HG03175 (cell line): ENCODE data around the gene SUN1.

Source experiments
- ATAC-seq: cut with Tn5 transposase; IDR thresholded peaks from one replicate; pipeline ENCODE4 v1.9.1; 2021; ENCODE audit warnings: mild to moderate bottlenecking, moderate library complexity; ENCODE audit not compliant: unreplicated experiment

The SUN1 gene

DNA sequence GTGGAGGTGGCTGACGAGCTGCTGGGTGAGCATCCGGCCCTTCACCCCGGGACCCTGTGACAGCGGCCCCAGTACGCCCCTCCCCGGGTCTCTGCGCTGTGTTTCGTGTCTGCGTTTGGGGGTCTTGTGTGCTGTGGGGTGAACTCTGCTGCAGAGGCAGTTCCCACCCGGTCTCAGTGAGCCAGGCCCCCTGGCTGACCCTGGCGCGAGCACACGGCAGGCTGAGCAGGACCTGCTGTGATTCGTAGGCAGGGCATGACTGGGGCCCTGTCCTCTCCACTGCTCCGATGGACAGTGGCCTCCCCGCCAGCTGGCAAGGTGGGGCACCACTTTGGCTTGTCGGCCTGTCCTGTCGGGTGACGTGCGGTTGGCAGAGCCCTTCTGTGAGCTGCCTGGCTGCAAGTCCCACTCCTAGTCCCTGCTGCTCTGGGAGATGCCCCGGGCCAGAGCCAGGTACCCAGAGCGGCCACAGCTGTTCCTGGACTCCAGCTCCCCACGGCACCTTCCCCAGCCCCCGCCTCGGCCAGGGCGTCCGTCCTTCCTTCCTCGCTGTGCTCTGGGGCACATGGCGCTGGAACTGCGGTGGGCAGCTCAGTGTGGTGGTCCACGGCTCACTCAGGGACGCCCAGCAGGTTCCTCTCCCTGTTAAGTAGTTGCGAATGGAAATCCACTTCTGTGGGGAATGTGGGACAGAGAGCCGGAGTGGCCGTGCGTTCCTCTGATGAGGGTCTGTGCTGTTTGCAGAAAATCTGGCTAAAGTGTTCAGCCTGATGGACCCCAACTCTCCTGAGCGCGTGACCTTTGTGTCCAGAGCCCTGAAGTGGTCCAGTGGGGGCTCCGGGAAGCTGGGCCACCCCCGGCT is 54.6 kb downstream of the SUN1 start:
- no peak for ATAC-seq

DNA sequence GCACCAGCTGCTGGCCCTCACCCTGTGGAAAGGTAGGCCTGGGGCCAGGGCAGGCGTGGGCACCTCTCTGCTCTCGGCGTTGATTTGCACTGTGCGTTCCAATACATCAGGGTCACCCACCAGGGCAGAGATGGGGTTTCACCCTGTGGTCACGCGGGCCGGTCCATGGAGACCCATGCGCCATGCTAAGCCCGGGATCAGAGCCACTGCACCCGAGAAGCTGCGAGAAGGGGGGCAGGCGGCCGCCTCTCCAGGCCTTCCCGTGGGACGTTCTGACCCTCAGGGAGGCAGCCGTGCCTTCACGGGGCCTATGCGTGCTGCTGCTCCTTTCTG is 55.2 kb downstream of the SUN1 start:
- ATAC-seq, result no peak

DNA sequence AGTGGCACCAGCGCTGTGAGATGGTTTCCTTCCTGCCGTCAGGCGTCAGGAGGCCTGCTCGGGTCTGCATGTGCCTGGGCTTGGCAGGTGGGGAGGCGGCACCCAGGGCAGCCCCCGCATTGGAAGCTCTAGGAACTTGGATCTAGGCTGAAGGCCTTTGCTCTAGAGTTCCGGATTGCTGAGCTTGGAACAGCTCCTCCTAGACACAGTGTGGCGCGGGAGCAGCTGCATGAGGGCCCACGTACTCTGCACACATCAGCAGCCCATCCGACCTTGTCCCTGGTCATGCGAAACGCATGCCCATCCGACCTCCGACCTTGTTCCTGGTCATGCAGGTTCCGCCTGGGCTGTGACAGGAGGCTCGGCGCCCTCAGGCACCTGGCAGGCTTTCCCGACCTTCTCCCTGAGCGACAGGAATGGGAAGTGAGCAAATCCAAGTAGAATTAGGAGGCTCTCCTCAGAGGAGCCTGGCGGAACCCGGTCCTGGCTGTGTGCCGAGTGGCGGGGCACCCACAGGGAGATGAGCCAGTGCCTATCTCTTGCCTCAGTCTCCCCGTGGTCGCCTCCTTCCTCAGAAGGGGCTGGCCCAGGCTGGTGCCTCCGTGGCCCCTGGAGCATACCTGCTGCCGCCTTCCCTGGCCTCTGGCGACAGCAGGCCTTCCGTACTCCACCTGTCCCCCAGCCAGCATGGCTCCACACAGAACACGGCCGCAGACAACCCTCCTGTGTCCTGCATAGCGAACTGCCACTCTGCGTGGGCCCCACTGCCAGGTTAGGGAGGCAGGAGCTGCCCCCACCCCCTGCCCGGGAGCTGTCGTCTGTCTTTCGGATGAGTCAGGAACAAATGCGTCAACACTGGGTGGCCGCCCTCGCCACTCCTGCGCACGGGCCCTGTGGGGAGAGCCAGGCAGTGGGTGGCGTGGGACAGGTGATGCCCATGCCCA is 56.1 kb downstream of the SUN1 start:
- no peak for ATAC-seq

DNA sequence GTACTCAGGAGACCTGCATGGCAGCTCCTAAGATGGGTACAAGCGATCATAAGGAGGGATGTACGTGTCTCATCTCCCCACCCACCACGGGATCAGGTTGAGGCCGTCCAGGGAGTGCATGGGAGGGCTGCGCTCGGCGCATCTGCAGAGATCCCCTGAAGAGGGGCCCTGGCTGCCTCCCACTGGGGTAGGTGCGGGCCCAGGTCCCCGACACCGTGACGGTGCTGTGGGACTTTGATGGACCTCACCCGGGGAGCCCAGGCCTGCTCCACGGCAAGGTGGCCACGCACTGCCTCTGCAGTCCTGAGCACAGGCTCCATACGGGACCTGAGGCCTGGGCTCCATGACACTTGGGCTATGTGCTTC is 56.7 kb downstream of the SUN1 start:
- ATAC-seq, result no peak

DNA sequence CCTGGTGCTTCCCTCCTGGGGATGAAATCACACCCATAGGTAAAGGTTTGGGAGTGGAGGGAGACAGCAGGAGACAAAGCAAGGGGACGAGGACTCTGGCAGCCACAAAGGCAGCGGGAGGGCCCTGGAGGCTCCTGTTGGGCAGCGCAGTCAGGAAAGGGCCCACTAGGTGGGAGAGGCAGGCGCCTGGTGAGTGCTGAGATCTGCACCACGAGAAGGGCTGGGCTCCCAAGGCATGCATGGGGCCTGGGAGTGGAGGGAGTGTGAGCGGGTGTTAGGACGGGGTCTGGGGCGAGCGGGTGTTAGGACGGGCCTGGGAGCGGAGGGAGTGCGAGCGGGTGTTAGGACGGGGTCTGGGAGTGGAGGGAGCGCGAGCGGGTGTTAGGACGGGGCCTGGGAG is 57.1 kb downstream of the SUN1 start:
- no peak for ATAC-seq

DNA sequence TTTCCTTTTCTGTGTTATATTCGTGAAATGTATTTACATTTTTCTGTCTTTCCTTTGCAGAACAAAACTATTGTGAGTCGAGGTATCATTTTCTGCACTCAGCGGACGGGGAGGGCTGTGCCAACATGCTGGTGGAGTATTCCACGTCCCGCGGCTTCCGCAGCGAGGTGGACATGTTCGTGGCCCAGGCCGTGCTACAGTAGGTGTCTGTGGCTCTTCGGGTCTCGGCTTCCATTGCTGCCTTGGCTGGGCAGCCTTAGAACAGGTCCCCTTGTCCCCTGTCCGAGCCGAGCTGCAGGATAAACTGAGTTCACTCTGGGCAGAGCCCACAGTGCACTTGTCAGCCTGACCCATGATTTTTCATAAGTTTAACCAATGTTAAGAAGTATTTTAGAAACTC is 58.6 kb downstream of the SUN1 start:
- no peak for ATAC-seq

DNA sequence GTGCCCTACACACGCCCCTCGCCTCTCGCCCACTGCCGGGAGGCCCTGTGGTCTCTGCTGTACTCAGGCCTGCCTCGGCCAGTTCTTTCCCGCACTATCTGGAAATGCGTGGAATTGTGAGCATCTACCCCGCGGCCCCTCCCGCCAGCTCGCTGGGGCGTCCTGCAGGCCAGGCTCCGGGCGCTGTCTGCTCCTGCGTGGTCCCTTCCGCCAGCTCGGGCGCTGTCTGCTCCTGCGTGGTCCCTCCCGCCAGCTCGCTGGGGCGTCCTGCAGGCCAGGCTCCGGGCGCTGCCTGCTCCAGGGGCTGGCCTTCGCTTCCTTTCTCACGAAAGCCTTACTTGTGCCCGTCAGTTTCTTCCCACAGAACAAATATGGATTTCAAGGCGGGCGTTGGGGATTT is 59.0 kb downstream of the SUN1 start:
- ATAC-seq, result no peak

DNA sequence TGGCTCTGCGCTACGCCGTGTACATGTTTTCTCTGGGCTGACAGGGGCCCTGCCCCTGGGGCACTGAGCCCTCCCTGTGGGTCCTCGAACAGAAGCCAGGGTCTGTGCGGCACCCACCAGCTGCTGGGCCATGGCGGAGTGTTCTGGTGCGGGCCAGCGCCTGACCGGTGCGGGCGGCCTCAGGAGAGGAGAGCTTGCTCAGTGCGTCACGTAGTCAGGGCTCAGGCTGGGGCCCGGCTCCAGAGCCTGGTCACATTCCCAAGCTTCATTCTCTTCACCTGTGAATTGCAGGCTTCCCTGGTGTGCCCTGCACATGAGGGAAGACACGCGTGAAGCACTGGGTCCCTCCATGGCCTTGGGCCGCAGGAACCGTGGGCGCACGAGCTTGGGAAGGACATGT is 59.5 kb downstream of the SUN1 start:
- no peak for ATAC-seq

DNA sequence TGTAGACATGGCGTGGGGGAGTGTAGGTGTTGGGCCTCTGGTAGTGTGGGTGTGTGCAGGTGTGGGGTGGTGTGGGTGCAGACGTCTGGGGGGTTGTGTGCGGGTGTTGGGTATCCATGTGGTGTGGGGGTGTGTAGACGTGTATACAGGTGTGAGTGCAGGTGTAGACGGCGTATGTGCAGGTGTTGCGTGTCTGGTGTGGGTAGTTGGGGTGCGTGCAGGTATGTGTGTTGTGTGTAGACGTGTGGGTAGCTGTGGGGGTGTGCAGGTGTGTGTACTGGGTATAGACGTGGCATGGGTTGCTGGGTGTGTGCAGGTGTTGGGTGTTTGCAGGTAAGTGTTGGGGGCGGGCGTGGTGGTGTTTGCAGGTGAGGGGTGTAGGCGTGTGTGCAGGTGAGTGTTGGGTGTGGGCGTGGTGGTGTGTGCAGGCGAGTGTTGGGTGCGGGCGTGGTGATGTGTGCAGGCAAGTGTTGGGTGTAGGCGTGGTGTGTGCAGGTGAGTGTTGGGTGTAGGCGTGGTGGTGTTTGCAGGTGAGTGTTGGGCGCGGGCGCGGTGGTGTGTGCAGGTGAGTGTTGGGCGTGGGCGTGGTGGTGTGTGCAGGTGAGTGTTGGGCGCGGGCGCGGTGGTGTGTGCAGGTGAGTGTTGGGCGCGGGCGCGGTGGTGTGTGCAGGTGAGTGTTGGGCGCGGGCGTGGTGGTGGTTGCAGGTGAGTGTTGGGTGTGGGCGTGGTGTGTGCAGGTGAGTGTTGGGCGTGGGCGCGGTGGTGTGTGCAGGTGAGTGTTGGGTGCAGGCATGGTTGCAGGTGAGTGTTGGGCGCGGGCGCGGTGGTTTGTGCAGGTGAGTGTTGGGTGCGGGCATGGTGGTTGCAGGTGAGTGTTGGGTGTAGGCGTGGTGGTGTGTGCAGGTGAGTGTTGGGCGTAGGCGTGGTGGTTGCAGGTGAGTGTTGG is 60.6 kb downstream of the SUN1 start:
- ATAC-seq, result no peak

DNA sequence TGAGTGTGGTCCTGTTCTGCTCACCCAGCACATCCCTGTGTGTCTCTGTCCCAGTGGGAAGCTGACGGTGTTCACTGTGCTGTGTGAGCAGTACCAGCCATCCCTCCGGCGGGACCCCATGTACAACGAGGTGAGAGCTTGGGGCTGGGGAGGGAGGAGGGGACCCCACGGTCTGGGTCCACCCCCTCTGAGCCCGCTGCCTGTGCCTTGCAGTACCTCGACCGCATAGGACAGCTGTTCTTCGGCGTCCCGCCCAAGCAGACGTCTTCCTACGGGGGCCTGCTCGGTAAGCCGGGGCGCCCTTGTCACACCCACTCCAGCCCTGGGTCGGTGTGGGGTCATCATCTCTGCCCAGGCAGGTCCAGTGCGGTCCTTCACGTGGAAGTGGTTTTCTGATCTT is 61.4 kb downstream of the SUN1 start:
- ATAC-seq, result no peak

DNA sequence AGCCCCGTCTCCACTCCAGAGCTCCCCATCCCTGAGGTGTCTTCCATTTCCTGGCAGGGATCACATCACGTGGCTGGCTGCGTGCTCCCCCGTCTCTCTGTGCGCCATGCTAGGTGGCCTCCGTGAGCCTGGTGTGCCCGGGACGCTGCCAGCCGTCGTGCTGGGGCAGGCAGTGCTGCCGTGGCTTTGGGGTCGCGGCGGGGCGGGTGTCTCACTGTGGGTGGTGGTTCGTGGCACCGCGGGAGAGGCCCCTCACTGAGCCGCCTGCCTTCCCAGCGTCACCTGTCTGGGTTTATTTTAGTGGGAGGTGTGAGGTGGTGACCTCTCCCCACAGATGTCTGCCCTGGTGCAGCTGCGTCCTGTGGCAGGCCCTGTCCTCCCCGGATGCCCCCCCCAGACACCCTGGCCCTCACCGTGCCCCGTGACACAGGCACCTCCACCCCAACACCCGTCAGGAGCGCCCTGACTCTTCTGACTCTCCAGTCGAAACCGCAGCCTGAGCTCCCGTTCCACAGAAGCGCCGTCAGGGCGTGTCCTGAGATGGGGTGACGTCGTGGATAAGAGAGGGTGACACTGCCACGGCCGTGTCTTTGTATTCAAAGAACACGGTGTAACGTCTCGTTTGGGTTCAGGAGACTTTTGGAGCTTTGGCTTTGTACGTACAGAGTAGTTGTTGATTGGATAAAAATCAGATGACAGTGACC is 62.0 kb downstream of the SUN1 start:
- ATAC-seq, result no peak

DNA sequence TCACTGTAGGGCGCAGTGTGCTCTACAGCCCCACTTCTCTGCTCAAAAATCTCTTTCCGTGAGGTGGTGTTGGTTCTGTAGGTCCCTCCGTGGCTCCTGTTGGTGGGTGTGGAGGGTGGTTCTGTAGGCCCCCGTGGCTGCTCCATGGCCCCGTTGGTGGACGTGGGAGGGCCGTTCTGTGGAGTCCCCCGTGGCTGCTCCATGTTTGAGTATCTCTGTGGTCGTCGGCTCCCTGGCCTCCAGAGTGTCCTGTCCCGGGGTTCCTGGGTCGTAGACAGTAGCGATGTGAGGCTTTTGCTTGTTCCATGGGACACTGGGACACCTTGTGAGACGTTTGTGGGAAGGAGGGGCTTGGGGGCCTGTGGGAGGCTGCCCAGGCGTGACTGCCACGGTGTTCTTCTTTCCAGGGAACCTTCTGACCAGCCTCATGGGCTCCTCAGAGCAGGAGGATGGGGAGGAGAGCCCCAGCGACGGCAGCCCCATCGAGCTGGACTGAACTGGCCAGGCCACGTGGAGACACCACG is 62.7 kb downstream of the SUN1 start:
- ATAC-seq, result no peak

DNA sequence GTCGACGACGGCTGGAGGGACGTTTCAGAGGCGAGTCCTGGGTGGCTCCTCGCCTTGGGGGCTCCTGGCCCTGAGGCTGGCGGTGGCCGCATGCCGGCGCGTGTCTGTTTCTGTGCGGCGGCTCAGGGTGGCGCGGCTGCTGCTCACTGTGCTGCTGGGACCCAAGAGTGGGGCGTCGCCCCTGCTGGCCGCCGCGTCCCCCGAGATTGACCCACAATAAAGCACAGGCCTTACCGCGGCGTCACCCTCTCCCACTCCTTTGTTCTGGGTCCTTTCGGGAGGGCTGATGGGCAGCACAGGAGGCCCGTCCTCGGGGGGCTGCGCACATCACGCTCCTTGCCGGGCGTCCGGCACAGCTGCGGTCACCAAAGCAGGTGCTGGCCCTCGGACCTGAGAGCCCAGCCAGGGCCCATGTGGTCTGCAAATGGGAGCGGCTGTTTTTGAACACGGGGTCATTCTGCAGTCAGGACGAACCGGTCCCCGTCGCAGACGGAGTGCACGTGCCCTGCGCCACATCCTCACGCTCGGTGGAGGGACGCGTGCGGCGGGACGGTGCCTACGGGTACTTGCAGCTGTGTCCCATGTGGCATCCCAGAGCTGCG is 63.3 kb downstream of the SUN1 start:
- no peak for ATAC-seq

DNA sequence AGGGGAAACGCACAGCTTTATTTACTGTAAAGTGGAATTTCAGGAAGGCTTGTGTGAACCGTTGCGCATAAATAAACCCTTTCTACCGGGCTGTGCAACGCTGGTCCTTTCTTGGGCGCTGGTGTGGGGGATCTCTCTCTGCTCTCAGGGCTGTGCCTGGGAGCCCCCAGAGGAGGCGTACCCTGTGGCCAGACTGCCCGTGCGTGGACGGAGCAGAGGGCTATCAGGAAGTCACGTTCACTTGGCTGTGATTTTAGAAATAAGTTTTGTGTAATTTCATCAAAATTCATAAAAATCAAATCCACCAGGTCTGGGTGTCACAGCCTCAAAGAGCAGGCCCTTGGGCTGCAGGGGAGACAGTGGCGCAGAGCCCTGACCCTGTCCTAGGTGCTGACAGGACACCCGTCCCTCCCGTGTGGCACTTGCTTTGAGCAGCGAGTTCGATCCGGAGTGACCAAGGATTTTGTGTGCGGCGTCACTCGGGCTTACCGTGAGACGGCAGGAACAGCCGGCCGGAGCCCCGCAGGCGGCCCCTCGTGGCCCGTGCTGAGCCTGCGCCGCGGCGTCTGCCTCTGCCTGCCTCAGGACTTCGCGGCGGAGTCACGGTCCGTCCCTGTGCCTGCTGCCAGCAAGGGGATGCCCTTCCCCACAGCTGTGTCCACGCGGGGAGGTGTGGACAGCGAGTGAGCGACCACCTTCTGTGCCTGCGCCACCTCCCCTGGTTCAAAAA is 64.2 kb downstream of the SUN1 start:
- ATAC-seq, result no peak

DNA sequence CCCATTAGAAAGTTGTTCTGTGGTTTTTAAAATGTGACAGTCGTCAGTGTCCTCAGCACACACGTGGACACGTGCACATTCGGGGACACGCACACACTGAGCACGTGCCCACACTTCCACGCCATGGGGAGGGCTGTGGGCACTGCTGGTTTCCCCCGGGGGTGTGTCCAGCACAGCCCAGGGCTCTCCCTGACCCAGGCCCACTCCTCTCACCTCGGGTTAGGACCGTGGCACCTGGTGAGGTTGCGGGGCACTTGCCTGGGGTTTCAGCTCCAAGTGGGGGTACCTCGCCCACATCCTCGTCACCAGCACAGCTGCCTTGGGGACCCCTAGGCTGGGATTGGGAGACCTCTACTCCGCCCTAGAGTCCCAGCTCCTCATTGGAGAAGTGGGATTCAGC is 64.8 kb downstream of the SUN1 start:
- no peak for ATAC-seq

DNA sequence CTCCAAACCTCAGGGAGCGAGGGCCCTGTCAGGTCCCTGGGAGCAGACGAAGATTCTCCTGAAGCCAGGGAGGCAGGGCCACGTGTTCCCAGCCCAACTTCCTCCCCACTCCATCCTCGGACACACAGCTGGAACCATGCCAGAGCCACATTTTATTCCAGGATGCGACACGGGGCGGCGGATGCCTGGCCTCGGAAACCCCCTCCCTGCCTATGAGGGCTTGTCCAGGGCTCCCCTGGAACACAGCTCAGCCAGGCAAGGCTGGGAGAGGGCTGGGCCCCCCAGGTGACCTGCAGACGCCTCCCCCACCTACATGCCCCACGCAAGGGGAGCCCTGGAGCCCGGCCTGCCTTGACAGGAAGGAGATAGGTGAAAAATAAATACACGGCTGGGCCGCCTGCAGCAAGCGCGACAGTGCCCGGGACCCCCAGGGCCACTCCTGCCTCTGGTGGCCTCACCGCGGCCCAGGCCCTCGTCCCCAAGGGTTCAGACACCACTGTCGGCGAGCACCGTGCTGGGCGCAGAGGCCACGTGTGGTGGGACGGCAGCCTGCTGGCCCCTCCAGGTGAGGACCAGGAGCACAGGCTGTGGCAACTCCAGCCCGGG is 65.6 kb downstream of the SUN1 start:
- no peak for ATAC-seq

DNA sequence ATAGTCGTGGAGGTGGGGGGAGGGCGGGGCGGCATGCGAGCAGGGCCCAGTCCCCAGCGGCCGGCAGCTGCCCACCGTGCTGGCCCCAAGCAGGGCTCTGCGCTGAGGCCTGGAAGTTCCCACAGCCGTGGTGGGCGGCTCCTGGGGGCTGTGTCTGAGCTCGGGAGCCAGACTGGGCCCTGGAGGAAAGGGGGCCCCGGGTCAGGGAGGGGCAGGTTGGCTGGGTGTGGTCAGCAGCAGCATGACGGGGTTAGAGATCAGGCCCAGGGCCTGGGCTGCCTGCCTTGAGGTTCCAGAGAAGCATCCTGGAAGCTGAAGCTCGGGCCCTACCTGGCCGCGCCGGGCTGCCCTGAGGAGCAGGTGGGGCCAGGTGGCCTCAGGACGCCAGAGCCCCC is 66.2 kb downstream of the SUN1 start:
- no peak for ATAC-seq

DNA sequence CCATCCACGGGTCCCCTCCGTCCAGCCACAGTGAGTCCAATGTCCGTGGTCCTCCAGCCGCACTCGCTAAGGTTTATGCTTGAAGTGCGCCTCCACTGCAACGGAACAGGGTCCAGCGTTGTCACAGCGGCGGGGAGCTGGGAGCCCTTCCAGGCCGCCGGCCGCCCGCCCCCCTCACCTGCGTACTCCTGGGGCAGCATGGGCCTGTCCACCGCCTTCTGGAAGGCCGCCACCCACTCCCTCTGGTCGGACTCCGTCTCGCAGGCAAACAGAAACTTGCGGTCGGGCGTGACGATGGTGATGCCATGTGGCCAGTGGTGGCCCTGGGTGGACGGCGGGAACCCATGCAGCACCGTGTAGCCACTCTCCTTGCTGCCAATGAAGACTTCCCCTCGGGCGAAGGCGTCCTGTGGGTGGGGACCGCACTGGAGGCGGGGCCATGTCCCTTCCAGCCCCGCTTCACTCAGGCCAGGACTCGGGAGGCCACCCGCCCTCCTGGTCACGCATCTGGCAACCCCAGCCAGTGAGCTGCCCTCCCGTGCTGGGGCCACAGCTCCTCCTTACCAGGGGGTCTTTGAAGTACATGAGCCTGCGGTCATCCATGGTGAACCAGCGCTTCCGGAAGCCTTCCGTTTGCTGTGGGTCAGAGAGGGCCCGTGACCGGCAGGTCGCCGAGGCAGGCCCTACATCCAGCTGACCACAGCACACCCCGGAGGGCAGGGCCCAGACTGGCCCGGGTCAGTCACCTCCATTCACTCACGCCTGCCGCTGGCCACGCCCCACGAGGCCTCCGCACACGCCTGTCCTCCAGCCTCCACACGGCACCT is 66.8 kb downstream of the SUN1 start:
- no peak for ATAC-seq
